ENCODE measurements around the gene R3HDM2. TPM values are rescaled to one million over a fixed set of nuclear protein-coding genes. Genes with fewer than 3 reads are reported as not detected.

R3HDM2 gene
- total RNA-seq, 3 donors from 2014 or later = 31.6 to 43.0 (median 35.7) TPM

GRCh38 chr12:57223191-57224165 is 207.4 kb downstream of the R3HDM2 start:
- H3K27ac ChIP-seq = no peak overlapping the region
- H3K27me3 ChIP-seq = peaks cover 9 to 83% of the 10 kb centered on the region in 2 donors
- TF ChIP-seq CTCF (IDR thresholded peaks at IDR 0.05) = no peak
- no peak for TF ChIP-seq POLR2AphosphoS5 (IDR thresholded peaks at IDR 0.05)
- TF ChIP-seq POLR2A (IDR thresholded peaks at IDR 0.05) = no peak
- no peaks in the 10 kb centered on the region for H3K4me1 ChIP-seq
- no peaks in the 10 kb centered on the region for H3K9me3 ChIP-seq
- no peak overlapping the region for H3K4me3 ChIP-seq
- intact Hi-C loops (cut with DNase I; ENCODE audit: low total_unique reads) = no loop called here
- no peak for DNase-seq (ENCODE audit: low spot score in 2 of 2)
- no peaks in the 10 kb centered on the region for H3K36me3 ChIP-seq

- Histone ChIP-seq H3K27me3 (peaks cover 9 to 93% of the 10 kb centered on the region in 2 donors), H3K36me3 (no peaks in the 10 kb centered on the region), H3K27ac (no peak overlapping the region), H3K4me3 (no peak overlapping the region), H3K4me1 (peaks cover 0 to 1% of the 10 kb centered on the region in 2 donors), H3K9me3 (no peaks in the 10 kb centered on the region)
- intact Hi-C loops (cut with DNase I; ENCODE audit: low total_unique reads) = no loop called here
- TF ChIP-seq POLR2A (IDR thresholded peaks at IDR 0.05) = no peak
- TF ChIP-seq POLR2AphosphoS5 (IDR thresholded peaks at IDR 0.05) = no peak
- no peak for TF ChIP-seq CTCF (IDR thresholded peaks at IDR 0.05)
- no peak for DNase-seq (ENCODE audit: low spot score in 2 of 2)
Measured at GRCh38 chr12:57222286-57223190, 208.3 kb downstream of the R3HDM2 start.

- no peak overlapping the region for H3K27ac ChIP-seq
- intact Hi-C loops (cut with DNase I; ENCODE audit: low total_unique reads) = no loop called here
- DNase-seq (ENCODE audit: low spot score in 2 of 2) = no peak
- TF ChIP-seq CTCF (IDR thresholded peaks at IDR 0.05) (no peak), POLR2A (IDR thresholded peaks at IDR 0.05) (no peak), POLR2AphosphoS5 (IDR thresholded peaks at IDR 0.05) (no peak)
- no peaks in the 10 kb centered on the region for H3K9me3 ChIP-seq
- H3K4me1 ChIP-seq = peaks cover 4 to 8% of the 10 kb centered on the region in 2 donors
- H3K4me3 ChIP-seq = no peak overlapping the region
- peaks cover 10 to 89% of the 10 kb centered on the region in 2 donors for H3K27me3 ChIP-seq
- no peaks in the 10 kb centered on the region for H3K36me3 ChIP-seq
Measured at GRCh38 chr12:57221169-57221917, 209.5 kb downstream of the R3HDM2 start.

- no peak for DNase-seq (ENCODE audit: low spot score in 2 of 2)
- Histone ChIP-seq H3K27me3 (peaks cover 12 to 87% of the 10 kb centered on the region in 2 donors), H3K9me3 (no peaks in the 10 kb centered on the region)
Measured at GRCh38 chr12:57220770-57221168, 210.1 kb downstream of the R3HDM2 start.

More at GRCh38 chr12:57220770-57221168, 210.1 kb downstream of the R3HDM2 start:
- H3K36me3 ChIP-seq = no peaks in the 10 kb centered on the region
- peaks cover 7 to 8% of the 10 kb centered on the region in 2 donors for H3K4me1 ChIP-seq
- intact Hi-C loops (cut with DNase I; ENCODE audit: low total_unique reads) = no loop called here
- no peak overlapping the region for H3K4me3 ChIP-seq
- TF ChIP-seq CTCF (IDR thresholded peaks at IDR 0.05) (no peak), POLR2A (IDR thresholded peaks at IDR 0.05) (no peak), POLR2AphosphoS5 (IDR thresholded peaks at IDR 0.05) (no peak)
- no peak overlapping the region for H3K27ac ChIP-seq

Measured in breast epithelium (tissue), 4 donors.